ENCODE data around the gene VSTM5. TPM values are rescaled to one million over a fixed set of nuclear protein-coding genes. Genes with fewer than 3 reads are reported as not detected.

The VSTM5 gene, protein sequence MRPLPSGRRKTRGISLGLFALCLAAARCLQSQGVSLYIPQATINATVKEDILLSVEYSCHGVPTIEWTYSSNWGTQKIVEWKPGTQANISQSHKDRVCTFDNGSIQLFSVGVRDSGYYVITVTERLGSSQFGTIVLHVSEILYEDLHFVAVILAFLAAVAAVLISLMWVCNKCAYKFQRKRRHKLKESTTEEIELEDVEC
- total RNA-seq = 0.37 TPM in 1 of 2 replicates, not detected in the other

DNA sequence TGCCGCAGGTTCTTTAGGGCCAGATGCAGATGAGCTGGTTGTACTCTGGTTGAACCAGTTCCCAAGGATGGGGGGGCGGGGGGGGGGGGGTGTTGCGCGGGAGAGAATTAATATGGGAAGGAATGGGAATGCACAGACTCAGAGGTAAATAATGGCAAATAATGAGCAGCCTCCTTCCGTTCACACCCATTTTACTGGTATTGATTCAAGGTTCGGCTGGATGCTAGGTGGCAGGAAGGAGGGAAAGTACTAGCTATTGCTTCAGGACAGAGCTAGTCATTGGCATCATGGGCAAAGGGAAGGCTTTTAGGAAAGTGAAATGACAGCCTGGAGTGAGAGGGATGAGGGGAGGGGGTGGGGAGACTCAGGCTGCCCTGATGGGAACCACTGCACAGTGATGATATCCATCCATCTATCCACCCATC is at the start of gene VSTM5:
VSTM5 (minus strand) TSS at position 25 of the 425 bp plus-strand sequence. CDS start 116 bp downstream, outside the sequence.

DNA sequence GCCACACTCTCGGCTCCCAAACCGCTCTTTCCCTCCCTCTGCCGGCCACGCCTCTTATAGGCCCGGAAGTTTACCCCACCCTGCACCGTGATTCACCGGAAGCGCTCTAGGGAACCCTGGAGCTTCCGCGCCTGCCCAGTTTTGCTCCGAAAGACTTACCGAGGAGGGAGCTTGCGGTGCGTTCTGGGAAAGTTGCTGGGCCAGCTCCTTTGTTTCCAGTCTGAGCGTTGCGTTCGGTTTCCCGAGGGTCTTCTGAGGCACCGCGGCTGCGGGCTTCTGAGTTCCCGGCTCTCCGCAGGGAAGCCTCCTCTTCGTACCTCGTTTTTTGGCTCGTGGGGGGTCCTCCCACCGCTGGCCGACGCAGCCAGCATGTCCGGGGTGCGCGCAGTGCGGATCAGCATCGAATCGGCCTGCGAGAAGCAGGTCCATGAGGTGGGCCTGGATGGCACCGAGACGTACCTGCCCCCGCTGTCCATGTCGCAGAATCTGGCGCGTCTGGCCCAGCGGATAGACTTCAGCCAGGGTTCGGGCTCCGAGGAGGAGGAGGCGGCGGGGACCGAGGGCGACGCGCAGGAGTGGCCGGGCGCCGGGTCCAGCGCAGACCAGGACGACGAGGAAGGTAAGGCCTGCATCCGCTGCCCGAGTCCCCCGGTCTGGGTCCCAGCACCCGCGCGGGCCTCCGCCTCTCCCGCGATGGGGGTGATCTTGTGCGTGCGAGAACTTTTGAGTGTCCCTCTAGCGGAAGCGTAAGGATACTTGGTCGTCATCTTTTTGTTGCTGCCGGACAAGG is 66.1 kb downstream of the VSTM5 start, which contains the start of gene MED17:
MED17 (plus strand) TSS at position 138 of the 790 bp plus-strand sequence; CDS start at position 370, 232 bp downstream.

Small RNA genes within 50 kb of the gene (small RNA-seq; reads per million reads assigned to genes)
- gene RF00019 = not detected

Other genes starting within 250 kb of the VSTM5 start
- gene CEP295, start 188.9 kb downstream of the VSTM5 start, total RNA-seq = 16.5 and 25.8 TPM in 2 replicates
- gene TAF1D, start 109.1 kb downstream of the VSTM5 start, total RNA-seq = 125 and 147 TPM in 2 replicates
- gene C11orf54, start 108.9 kb downstream of the VSTM5 start, total RNA-seq = 12.9 and 17.3 TPM in 2 replicates
- 21.3 and 31.7 TPM in 2 replicates for gene MED17, start 66.3 kb downstream of the VSTM5 start, total RNA-seq
- not detected in 2 replicates for gene HEPHL1, start 170.7 kb upstream of the VSTM5 start, total RNA-seq

Measured in subcutaneous preadipocyte (primary cell).